SK-N-SH (cell line): ENCODE data around the gene OR51V1. TPM values are rescaled to one million over a fixed set of nuclear protein-coding genes. Genes with fewer than 3 reads are reported as not detected.

Source experiments
- CTCF ChIA-PET: fragments of 300-600, 350-600 bp; formaldehyde crosslinking; extraction: SDS; loops from one replicate; lab custom pipeline; 2021; lab: Yijun Ruan, JAX
- POLR2A ChIA-PET: fragments of 350-600 bp; sonication (Branson Sonifier 250); formaldehyde crosslinking; extraction: SDS; loops from one replicate; lab custom pipeline; 2020; ENCODE audit warnings: antibody characterized with exemption, inconsistent platforms; lab: Yijun Ruan, JAX
- DNase-seq: peaks from one replicate; pipeline ENCODE4 v3.0.0; 2012
- H2AFZ ChIP-seq: fragments of 200-600 bp; sonication (generic); 2 replicates; pipeline ENCODE4 v1.8.1; 2016; ENCODE audit warnings: antibody characterized with exemption, mild to moderate bottlenecking, low read depth
- H3F3A ChIP-seq: fragments of 200-600 bp; sonication (generic); replicated peaks from 2 replicates; pipeline ENCODE3; 2016; ENCODE audit warnings: antibody characterized with exemption, mild to moderate bottlenecking; ENCODE audit not compliant: insufficient read depth
- H3K27ac ChIP-seq, 2 experiments: fragments of 200-500 bp in 1 of 2; fragments of 200-600 bp in 1 of 2; sonication (Bioruptor generic) in 1 of 2; sonication (generic), shearing (Covaris generic) in 1 of 2; 2 replicates each; pipeline versions ENCODE4 v1.5.1 to v1.6.1; 2014 to 2016; ENCODE audit warnings: low read depth in 2 of 2, inconsistent platforms in 1 of 2, low read length in 1 of 2, mild to moderate bottlenecking in 1 of 2, mixed read lengths in 1 of 2
- H3K27me3 ChIP-seq: fragments of 200-600 bp; sonication (generic), shearing (Covaris generic); 2 replicates; pipeline ENCODE4 v1.6.1; 2016; ENCODE audit warnings: mixed run types; ENCODE audit not compliant: insufficient read depth
- H3K36me3 ChIP-seq, 2 experiments: fragments of 200-500 bp in 1 of 2; fragments of 200-600 bp in 1 of 2; sonication (Bioruptor generic) in 1 of 2; sonication (generic) in 1 of 2; replicated peaks in 1 of 2; 2 replicates each; pipeline versions ENCODE3 to v1.5.1; 2014 to 2016; ENCODE audit warnings: low read length in 1 of 2, mild to moderate bottlenecking in 1 of 2; ENCODE audit not compliant: insufficient read depth in 2 of 2, control insufficient read depth in 1 of 2
- H3K4me1 ChIP-seq, 2 experiments: fragments of 200-500 bp in 1 of 2; fragments of 200-600 bp in 1 of 2; sonication (Bioruptor generic) in 1 of 2; sonication (generic), shearing (Covaris generic) in 1 of 2; 2 replicates each; pipeline versions ENCODE4 v1.5.1 to v1.6.1; 2014 to 2016; ENCODE audit warnings: low read depth in 1 of 2, low read length in 1 of 2, mixed run types in 1 of 2; ENCODE audit not compliant: insufficient read depth in 2 of 2, control insufficient read depth in 1 of 2
- H3K4me2 ChIP-seq: fragments of 200-600 bp; sonication (generic), shearing (Covaris generic); 2 replicates; pipeline ENCODE4 v1.6.1; 2017; ENCODE audit warnings: mixed run types
- H3K4me3 ChIP-seq, 2 experiments: fragments of 200-500 bp in 1 of 2; fragments of 200-600 bp in 1 of 2; sonication (Bioruptor generic) in 1 of 2; sonication (generic), shearing (Covaris generic) in 1 of 2; 2 replicates each; pipeline versions ENCODE4 v1.5.1 to v1.8.1; 2014 to 2016; ENCODE audit warnings: low read depth in 2 of 2, inconsistent platforms in 1 of 2, low read length in 1 of 2, mild to moderate bottlenecking in 1 of 2, mixed read lengths in 1 of 2, moderate library complexity in 1 of 2
- H3K79me2 ChIP-seq: fragments of 200-600 bp; sonication (generic); 2 replicates; pipeline ENCODE4 v1.8.1; 2017; ENCODE audit warnings: mild to moderate bottlenecking; ENCODE audit not compliant: insufficient read depth
- H3K9ac ChIP-seq: fragments of 200-600 bp; sonication (generic); 2 replicates; pipeline ENCODE4 v1.6.1; 2017; ENCODE audit warnings: mixed run types
- H3K9me2 ChIP-seq: fragments of 200-600 bp; sonication (generic); 2 replicates; pipeline ENCODE4 v1.6.1; 2017; ENCODE audit warnings: mixed run types
- H3K9me3 ChIP-seq: fragments of 200-600 bp; sonication (generic); 2 replicates; pipeline ENCODE4 v1.6.1; 2017; ENCODE audit warnings: mixed run types, mild to moderate bottlenecking, moderate library complexity
- H4K20me1 ChIP-seq: fragments of 200-600 bp; sonication (generic); 2 replicates; pipeline ENCODE4 v1.6.1; 2017; ENCODE audit warnings: mild to moderate bottlenecking, mixed run types; ENCODE audit not compliant: insufficient read depth
- EP300 ChIP-seq, 2 experiments: IDR thresholded peaks; 2 replicates each; pipeline versions ENCODE4 v1.4.0 to v1.6.1; 2012; ENCODE audit warnings: borderline replicate concordance in 1 of 2, low read depth in 1 of 2, low read length in 1 of 2
- FOSL2 ChIP-seq: IDR thresholded peaks from 2 replicates; pipeline ENCODE4 v1.4.0; 2012; ENCODE audit warnings: low read depth, mild to moderate bottlenecking, moderate library complexity, borderline replicate concordance
- GATA2 ChIP-seq: sonication (generic); formaldehyde crosslinking; IDR thresholded peaks from 2 replicates; pipeline ENCODE4 v1.5.0; 2020; ENCODE audit warnings: mild to moderate bottlenecking, missing genetic modification reagents
- JUND ChIP-seq: IDR thresholded peaks from 2 replicates; pipeline ENCODE4 v1.4.0; 2012
- MEF2A ChIP-seq: IDR thresholded peaks from 2 replicates; pipeline ENCODE4 v1.4.0; 2012; ENCODE audit warnings: low read depth, borderline replicate concordance
- MXI1 ChIP-seq: IDR thresholded peaks from 2 replicates; pipeline ENCODE4 v1.6.1; 2012; ENCODE audit warnings: mild to moderate bottlenecking, low read depth, low read length, improper control_type of control experiment
- NRF1 ChIP-seq: IDR thresholded peaks from 2 replicates; pipeline ENCODE4 v1.6.1; 2012; ENCODE audit warnings: low read depth, mild to moderate bottlenecking, low read length
- PBX3 ChIP-seq: IDR thresholded peaks from 2 replicates; pipeline ENCODE4; 2012
- POLR2AphosphoS5 ChIP-seq: IDR thresholded peaks from 2 replicates; pipeline ENCODE4 v1.6.1; 2012; ENCODE audit warnings: low read depth, low read length
- RAD21 ChIP-seq: IDR thresholded peaks from 2 replicates; pipeline ENCODE4 v1.6.1; 2012; ENCODE audit warnings: mild to moderate bottlenecking, low read length
- REST ChIP-seq: IDR thresholded peaks from 2 replicates; pipeline ENCODE4 v1.6.1; 2012; ENCODE audit warnings: mild to moderate bottlenecking, low read depth, low read length, moderate library complexity
- RFX5 ChIP-seq: IDR thresholded peaks from 2 replicates; pipeline ENCODE4 v1.6.1; 2012; ENCODE audit warnings: mild to moderate bottlenecking, improper control_type of control experiment, low read length
- RXRA ChIP-seq: IDR thresholded peaks from 2 replicates; pipeline ENCODE4 v1.4.0; 2012; ENCODE audit warnings: low read depth, mild to moderate bottlenecking, borderline replicate concordance
- SIN3A ChIP-seq: IDR thresholded peaks from 2 replicates; pipeline ENCODE4 v1.6.1; 2012; ENCODE audit warnings: low read depth, mild to moderate bottlenecking, low read length, moderate library complexity, borderline replicate concordance
- SMC3 ChIP-seq: IDR thresholded peaks from 2 replicates; pipeline ENCODE4 v1.6.1; 2012; ENCODE audit warnings: low read depth, low read length, improper control_type of control experiment
- TCF12 ChIP-seq: IDR thresholded peaks from 2 replicates; pipeline ENCODE4 v1.4.0; 2012
- TEAD4 ChIP-seq: IDR thresholded peaks from 2 replicates; pipeline ENCODE4 v1.4.0; 2012; ENCODE audit warnings: mild to moderate bottlenecking, borderline replicate concordance; ENCODE audit not compliant: insufficient read depth
- WGBS: methylation state at CpG from one replicate; pipeline ENCODE4 v1.1.6; 2017; ENCODE audit warnings: low lambda C conversion rate; 5-methylcytosine and 5-hydroxymethylcytosine counted together
- polyA plus RNA-seq, 3 experiments: library from polyadenylated mRNA; depleted of rRNA; stranded (reverse); fragments of >200 nt; gene quantifications; 2 replicates each; pipeline ENCODE4 v1.2.3, GENCODE V29; 2012
- TF ChIP-seq, protein P1 (sequence below): IDR thresholded peaks from 2 replicates; pipeline ENCODE4 v1.4.0; 2012; ENCODE audit warnings: low read depth
- TF ChIP-seq, protein P2 (sequence below): IDR thresholded peaks from 2 replicates; pipeline ENCODE4 v1.4.0; 2012; ENCODE audit warnings: low read depth, borderline replicate concordance

The OR51V1 gene
- polyA plus RNA-seq, 1 of the 3 experiments (the other 2 are of a cell fraction) = not detected

DNA sequence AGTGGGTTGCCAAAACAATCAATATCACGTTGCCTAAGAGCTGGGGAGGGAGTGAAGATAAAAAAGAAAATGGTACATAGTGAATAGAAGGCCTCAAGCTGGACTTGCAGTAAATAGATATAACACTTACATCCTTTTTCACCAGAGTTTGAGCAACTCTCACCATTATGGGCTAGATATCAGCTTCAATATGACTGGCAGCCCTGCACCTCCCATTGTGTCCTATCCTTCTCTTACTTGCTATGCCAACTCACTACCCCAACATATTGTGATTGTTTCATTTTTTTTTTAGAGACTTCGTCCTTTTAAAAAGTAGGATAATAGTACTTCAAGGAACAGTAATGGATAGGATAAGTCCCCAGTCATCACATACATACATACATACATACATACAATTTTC is 41.7 kb upstream of the OR51V1 start:
- H3K36me3 ChIP-seq = no peaks in the 10 kb centered on the region
- no peak overlapping the region for H3K27ac ChIP-seq
- no peaks in the 10 kb centered on the region for H3F3A ChIP-seq
- H3K79me2 ChIP-seq = no peaks in the 10 kb centered on the region
- ChIA-PET POLR2A (no interaction called here), CTCF (no interaction called here)
- TF ChIP-seq PBX3 (no peak), MXI1 (no peak), RAD21 (no peak), EP300 (IDR thresholded peaks at IDR 0.05; ENCODE audit: borderline replicate concordance in 1 of 2, low read depth in 1 of 2, low read length in 1 of 2) (no peak), RFX5 (no peak), NRF1 (no peak), MEF2A (no peak), SIN3A (no peak), SMC3 (no peak), RXRA (no peak), JUND (no peak), POLR2AphosphoS5 (no peak), FOSL2 (no peak), TEAD4 (no peak), GATA2 (no peak), REST (no peak), TCF12 (no peak)
- TF ChIP-seq, protein P1, sequence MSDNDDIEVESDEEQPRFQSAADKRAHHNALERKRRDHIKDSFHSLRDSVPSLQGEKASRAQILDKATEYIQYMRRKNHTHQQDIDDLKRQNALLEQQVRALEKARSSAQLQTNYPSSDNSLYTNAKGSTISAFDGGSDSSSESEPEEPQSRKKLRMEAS = no peak
- TF ChIP-seq, protein P2, sequence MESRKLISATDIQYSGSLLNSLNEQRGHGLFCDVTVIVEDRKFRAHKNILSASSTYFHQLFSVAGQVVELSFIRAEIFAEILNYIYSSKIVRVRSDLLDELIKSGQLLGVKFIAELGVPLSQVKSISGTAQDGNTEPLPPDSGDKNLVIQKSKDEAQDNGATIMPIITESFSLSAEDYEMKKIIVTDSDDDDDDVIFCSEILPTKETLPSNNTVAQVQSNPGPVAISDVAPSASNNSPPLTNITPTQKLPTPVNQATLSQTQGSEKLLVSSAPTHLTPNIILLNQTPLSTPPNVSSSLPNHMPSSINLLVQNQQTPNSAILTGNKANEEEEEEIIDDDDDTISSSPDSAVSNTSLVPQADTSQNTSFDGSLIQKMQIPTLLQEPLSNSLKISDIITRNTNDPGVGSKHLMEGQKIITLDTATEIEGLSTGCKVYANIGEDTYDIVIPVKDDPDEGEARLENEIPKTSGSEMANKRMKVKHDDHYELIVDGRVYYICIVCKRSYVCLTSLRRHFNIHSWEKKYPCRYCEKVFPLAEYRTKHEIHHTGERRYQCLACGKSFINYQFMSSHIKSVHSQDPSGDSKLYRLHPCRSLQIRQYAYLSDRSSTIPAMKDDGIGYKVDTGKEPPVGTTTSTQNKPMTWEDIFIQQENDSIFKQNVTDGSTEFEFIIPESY = no peak
- WGBS = 3% methylated on average over 2 of the region's 2 CpGs
- no peak overlapping the region for H3K4me2 ChIP-seq
- DNase-seq = no peak
- H3K9me3 ChIP-seq = no peaks in the 10 kb centered on the region
- no peaks in the 10 kb centered on the region; the same call in 1 of the 2 replicates for H3K27me3 ChIP-seq
- H3K9me2 ChIP-seq = no peaks in the 10 kb centered on the region
- no peaks in the 10 kb centered on the region for H3K4me1 ChIP-seq
- H3K4me3 ChIP-seq = no peak overlapping the region
- no peak overlapping the region for H3K9ac ChIP-seq
- no peaks in the 10 kb centered on the region for H4K20me1 ChIP-seq
- no peak overlapping the region for H2AFZ ChIP-seq
